Esophagus (tissue), 2 donors: Measurements from ENCODE around the gene RGCC. TPM values are rescaled to one million over a fixed set of nuclear protein-coding genes. Genes with fewer than 3 reads are reported as not detected.
A peak's percentile ranks its signal among the peaks of the same experiment; 100 is the strongest.
"Not testable (repeated sequence)": the region's sequence is repeated elsewhere in the genome, so short reads cannot be mapped to it uniquely, and the experiment has no call there.

Experiments
- H3K27ac ChIP-seq, 2 donors: one replicate each; pipeline ENCODE4 v1.5.1; 2013; ENCODE audit warnings: low read depth in 2 of 2, mild to moderate bottlenecking in 2 of 2, inconsistent platforms in 1 of 2, low read length in 1 of 2, moderate library complexity in 1 of 2
- H3K27me3 ChIP-seq, 2 donors: one replicate each; pipeline ENCODE4 v1.6.1; 2013; ENCODE audit warnings: low read length in 2 of 2, control low read depth in 1 of 2, mild to moderate bottlenecking in 1 of 2; ENCODE audit not compliant: insufficient read depth in 2 of 2, control insufficient read depth in 1 of 2
- H3K36me3 ChIP-seq, 2 donors: one replicate each; pipeline ENCODE4 v1.6.1; 2013; ENCODE audit warnings: low read length in 1 of 2; ENCODE audit not compliant: control insufficient read depth in 2 of 2, insufficient read depth in 2 of 2
- H3K4me1 ChIP-seq, 2 donors: one replicate each; pipeline ENCODE4 v1.6.1; 2013; ENCODE audit warnings: low read length in 1 of 2; ENCODE audit not compliant: control insufficient read depth in 2 of 2, insufficient read depth in 2 of 2
- H3K4me3 ChIP-seq, 2 donors: one replicate each; pipeline ENCODE4 v1.5.1; 2013; ENCODE audit warnings: low read length in 2 of 2, mild to moderate bottlenecking in 2 of 2, low read depth in 1 of 2, moderate library complexity in 1 of 2
- H3K9me3 ChIP-seq, 2 donors: one replicate each; pipeline ENCODE4 v1.6.1; 2013; ENCODE audit warnings: mild to moderate bottlenecking in 2 of 2, low read depth in 1 of 2, low read length in 1 of 2, moderate library complexity in 1 of 2; ENCODE audit not compliant: control insufficient read depth in 2 of 2, insufficient read depth in 1 of 2
- WGBS, 2 donors: extraction: QIAGEN DNeasy Blood & Tissue Kit; methylation state at CpG; one replicate each; pipeline ENCODE4 v1.1.7; 2013; 5-methylcytosine and 5-hydroxymethylcytosine counted together
- polyA plus RNA-seq, 2 donors: library from polyadenylated mRNA; stranded (reverse); fragments of 200-250 nt; gene quantifications; one replicate each; pipeline ENCODE4 v1.2.3, GENCODE V29; 2013
- donor health status: healthy with polysubstance abuse.
- donor health status: Bipolar disorder and iron deficiency.

The RGCC gene
- polyA plus RNA-seq, 2 donors: 7.9 to 8.0 TPM

- H3K4me1 ChIP-seq: peaks cover 0 to 19% of the 10 kb centered on the region in 2 donors
Measured at GRCh38 chr13:41495044-41495443, 37.7 kb downstream of the RGCC start.

DNA sequence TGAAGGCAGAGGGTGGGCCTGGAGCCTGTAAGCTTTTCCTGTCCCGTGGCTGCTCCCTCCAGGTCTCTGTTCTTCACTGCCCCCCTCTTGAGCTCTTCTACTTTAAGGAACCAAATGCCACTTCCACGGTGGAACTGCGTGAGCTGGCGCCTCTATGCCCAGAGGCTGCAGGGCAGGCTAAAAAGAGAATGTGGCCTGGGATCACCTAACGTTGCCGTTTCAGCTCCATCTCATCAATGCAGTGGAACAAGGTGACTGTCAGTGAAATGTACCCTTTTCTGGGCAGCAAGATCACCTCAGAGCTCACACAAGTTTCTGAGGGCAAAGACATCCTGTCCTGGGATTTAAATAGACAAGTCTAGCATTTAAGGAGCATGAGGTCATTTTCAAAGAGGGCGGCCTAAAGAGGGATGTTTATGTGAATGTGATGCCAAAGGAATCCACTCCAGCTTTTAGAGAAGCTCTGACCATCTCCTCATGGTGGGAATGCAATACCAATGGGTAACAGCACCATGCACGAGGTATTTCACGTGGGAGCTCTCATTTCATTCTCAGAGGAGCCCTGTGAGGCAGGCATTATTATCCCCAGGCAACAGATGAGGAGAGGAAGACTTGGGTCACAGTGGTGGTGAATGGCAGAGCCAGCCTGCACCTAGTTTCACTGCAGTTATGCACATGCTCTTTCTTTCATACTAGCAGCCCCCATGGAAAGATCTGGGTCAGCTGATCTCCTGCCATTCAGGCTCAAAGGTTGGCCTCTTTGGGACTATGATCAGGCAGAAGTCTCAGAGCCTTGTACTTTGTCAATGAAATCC lies 39.3 kb downstream of the RGCC start:
- 68 to 76% methylated on average over 9 of the region's 9 CpGs for WGBS, 2 donors
- Histone ChIP-seq H3K27me3 (no peaks in the 10 kb centered on the region), H3K9me3 (no peaks in the 10 kb centered on the region), H3K27ac (no peak overlapping the region), H3K4me1 (peaks cover 0 to 19% of the 10 kb centered on the region in 2 donors), H3K4me3 (no peak overlapping the region), H3K36me3 (no peaks in the 10 kb centered on the region)

More at GRCh38 chr13:41495044-41495443, 37.7 kb downstream of the RGCC start:
- Histone ChIP-seq H3K36me3 (no peaks in the 10 kb centered on the region), H3K9me3 (no peaks in the 10 kb centered on the region), H3K27ac (no peak overlapping the region), H3K4me3 (no peak overlapping the region), H3K27me3 (no peaks in the 10 kb centered on the region)
- 38 to 46% methylated on average over 5 of the region's 5 CpGs for WGBS, 2 donors

GRCh38 chr13:41497436-41497835 lies 40.1 kb downstream of the RGCC start:
- H3K27ac ChIP-seq: no peak overlapping the region
- H3K4me1 ChIP-seq: peaks cover 0 to 19% of the 10 kb centered on the region in 2 donors
- H3K36me3 ChIP-seq: no peaks in the 10 kb centered on the region
- no peaks in the 10 kb centered on the region for H3K27me3 ChIP-seq
- WGBS, 2 donors: 69 to 80% methylated on average over 5 of the region's 5 CpGs
- no peak overlapping the region for H3K4me3 ChIP-seq
- H3K9me3 ChIP-seq: no peaks in the 10 kb centered on the region

- no peak overlapping the region for H3K4me3 ChIP-seq
- H3K36me3 ChIP-seq: no peaks in the 10 kb centered on the region
- H3K27ac ChIP-seq: peak overlapping the region; percentile 23 to 68
- H3K4me1 ChIP-seq: peaks cover 0 to 6% of the 10 kb centered on the region in 2 donors
- H3K9me3 ChIP-seq: no peaks in the 10 kb centered on the region
- H3K27me3 ChIP-seq: no peaks in the 10 kb centered on the region
- WGBS, 2 donors: 94% methylated on average over 5 of the region's 5 CpGs
Measured at GRCh38 chr13:41499452-41499851, 42.1 kb downstream of the RGCC start.

DNA sequence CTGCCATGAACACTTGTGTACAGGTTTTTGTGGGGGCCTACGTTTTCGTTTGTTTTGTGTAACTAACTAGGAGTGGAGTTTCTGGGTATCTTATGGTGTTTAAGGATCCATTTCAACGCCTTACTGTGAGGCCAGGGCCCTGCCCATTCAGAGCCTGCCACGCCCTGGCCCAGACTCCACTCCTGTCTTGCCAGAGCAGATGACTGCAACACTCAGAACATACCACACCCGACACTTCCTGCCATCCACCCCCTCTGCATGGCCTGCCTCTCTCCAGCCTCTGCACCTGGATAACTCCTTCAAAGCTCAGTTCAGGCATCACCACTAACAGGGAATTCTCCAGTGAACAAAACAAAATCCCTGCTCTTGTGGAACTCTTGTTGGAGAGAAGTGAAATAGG lies 43.2 kb downstream of the RGCC start:
- WGBS, 2 donors: 47 to 56% methylated on average over 5 of the region's 5 CpGs
- Histone ChIP-seq H3K4me1 (peaks cover 0 to 6% of the 10 kb centered on the region in 2 donors), H3K27me3 (no peaks in the 10 kb centered on the region), H3K27ac (no peak overlapping the region), H3K36me3 (no peaks in the 10 kb centered on the region), H3K9me3 (peaks cover 0 to 2% of the 10 kb centered on the region in 2 donors), H3K4me3 (no peak overlapping the region)

DNA sequence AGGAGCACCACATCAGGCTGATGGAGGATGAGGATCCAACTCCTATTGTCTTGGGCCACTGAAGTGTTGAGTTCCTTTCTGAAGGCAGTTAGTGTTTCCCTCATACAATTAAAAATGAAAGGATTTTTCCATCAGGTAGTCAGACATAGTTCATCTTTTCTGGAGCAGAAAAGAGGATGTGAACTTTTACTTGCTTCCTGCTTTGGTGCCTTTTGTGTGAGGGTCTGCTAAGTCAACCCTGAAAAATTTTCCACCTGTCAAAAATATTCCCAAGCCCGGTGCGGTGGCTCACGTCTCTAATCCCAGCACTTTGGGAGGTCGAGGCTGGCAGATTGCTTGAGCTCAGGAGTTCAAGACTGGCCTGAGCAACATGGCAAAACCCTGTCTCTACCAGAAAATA lies 43.9 kb downstream of the RGCC start:
- H3K4me1 ChIP-seq: peaks cover 0 to 6% of the 10 kb centered on the region in 2 donors
- H3K9me3 ChIP-seq: peaks cover 0 to 2% of the 10 kb centered on the region in 2 donors
- 70 to 80% methylated on average over 4 of the region's 4 CpGs for WGBS, 2 donors
- H3K4me3 ChIP-seq: no peak overlapping the region
- no peaks in the 10 kb centered on the region for H3K27me3 ChIP-seq
- no peaks in the 10 kb centered on the region for H3K36me3 ChIP-seq
- H3K27ac ChIP-seq: no peak overlapping the region

DNA sequence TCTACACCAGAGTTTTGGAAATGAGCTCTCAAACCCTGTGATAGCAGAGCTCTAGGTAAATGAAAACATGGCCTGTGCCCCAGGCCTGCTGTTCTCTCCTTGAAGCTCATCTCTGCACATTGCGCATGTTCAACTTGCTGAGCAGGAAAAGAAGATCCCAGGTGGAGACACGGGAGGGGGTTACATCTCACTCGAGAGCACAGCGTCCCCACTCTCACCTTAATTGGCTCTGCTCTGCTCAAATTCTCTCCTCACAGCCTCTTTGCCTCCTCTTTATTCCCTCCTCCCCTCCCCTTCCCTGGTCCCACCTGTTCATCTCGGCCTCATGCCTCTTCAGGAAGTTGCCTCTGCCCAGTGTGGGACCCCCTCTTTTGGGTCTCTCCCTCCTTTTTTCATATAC lies 44.7 kb downstream of the RGCC start:
- H3K36me3 ChIP-seq: no peaks in the 10 kb centered on the region
- H3K27ac ChIP-seq: no peak overlapping the region
- WGBS, 2 donors: 86 to 91% methylated on average over 5 of the region's 5 CpGs
- H3K27me3 ChIP-seq: no peaks in the 10 kb centered on the region
- H3K9me3 ChIP-seq: peaks cover 0 to 2% of the 10 kb centered on the region in 2 donors
- H3K4me3 ChIP-seq: no peak overlapping the region
- peaks cover 0 to 6% of the 10 kb centered on the region in 2 donors for H3K4me1 ChIP-seq

GRCh38 chr13:41502673-41503072 lies 45.3 kb downstream of the RGCC start:
- Histone ChIP-seq H3K9me3 (peaks cover 0 to 2% of the 10 kb centered on the region in 2 donors), H3K27me3 (no peaks in the 10 kb centered on the region), H3K4me3 (no peak overlapping the region), H3K4me1 (peaks cover 0 to 2% of the 10 kb centered on the region in 2 donors), H3K36me3 (no peaks in the 10 kb centered on the region), H3K27ac (no peak overlapping the region)
- 76 to 84% methylated on average over 9 of the region's 9 CpGs for WGBS, 2 donors

DNA sequence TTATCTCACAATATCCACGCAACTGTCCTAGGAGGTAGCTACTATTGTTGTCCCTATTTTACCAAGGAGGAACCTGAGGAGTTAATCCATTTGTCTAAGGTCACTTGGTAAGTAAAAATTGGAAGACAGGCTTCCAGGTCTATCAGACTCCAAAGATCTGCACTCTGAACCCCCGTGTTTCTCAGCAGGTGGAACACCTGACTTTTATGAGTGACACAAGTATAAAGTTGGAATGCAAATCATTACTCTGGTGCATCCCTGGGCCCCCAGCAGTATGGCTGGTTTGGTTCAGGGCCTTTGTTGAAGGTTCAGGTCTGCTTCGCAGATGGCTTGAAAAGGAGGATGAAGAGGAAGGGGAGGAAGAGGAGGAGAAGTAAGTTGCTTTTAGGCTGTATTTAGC lies 46.0 kb downstream of the RGCC start:
- Histone ChIP-seq H3K9me3 (peaks cover 0 to 2% of the 10 kb centered on the region in 2 donors), H3K4me3 (no peak overlapping the region)
- WGBS, 2 donors: 88 to 96% methylated on average over 3 of the region's 3 CpGs

DNA sequence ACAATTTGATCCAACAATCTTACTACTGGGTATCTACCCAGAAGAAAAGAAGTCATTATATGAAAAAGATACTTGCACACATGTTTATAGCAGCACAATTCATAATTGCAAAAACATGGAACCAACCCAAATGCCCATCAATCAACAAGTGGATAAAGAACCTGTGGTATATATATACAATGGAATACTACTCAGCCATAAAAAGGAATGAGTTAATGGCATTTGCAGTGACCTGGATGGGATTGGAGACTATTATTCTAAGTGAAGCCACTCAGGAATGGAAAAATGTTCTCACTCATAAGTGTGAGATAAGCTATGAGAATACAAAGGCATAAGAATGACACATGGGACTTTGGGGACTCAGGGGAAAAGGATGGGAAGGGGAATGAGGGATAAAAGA lies 47.3 kb downstream of the RGCC start:
- H3K36me3 ChIP-seq, H3K27me3 ChIP-seq: not testable (repeated sequence)

More for the DNA sequence above, 46.0 kb downstream of the RGCC start:
- Histone ChIP-seq H3K27ac (no peak overlapping the region), H3K27me3 (no peaks in the 10 kb centered on the region), H3K36me3 (no peaks in the 10 kb centered on the region), H3K4me1 (peaks cover 0 to 2% of the 10 kb centered on the region in 2 donors)

More for the DNA sequence above, 47.3 kb downstream of the RGCC start:
- H3K27ac ChIP-seq, H3K4me1 ChIP-seq, H3K9me3 ChIP-seq, H3K4me3 ChIP-seq: not testable (repeated sequence)
